OCI-LY1 (cell line): ENCODE results near the gene ABHD6.
A peak's percentile ranks its signal among the peaks of the same experiment; 100 is the strongest.

ENCODE experiments used
- CTCF ChIP-seq: fragments of 200-600 bp; sonication (generic), shearing (Covaris generic); IDR thresholded peaks from 2 replicates; pipeline ENCODE4 v1.5.1; 2017; ENCODE audit warnings: mild to moderate bottlenecking, antibody characterized with exemption, low read length, moderate library complexity, mixed read lengths
- EZH2 ChIP-seq: fragments of 200-600 bp; sonication (generic), shearing (Covaris generic); IDR thresholded peaks from 2 replicates; pipeline ENCODE4 v1.8.0; 2017; ENCODE audit warnings: borderline replicate concordance, mixed run types, mild to moderate bottlenecking, antibody characterized with exemption, low read length, moderate library complexity, mixed read lengths

- TF ChIP-seq CTCF (peak; percentile 55), EZH2 (no peak)
Observed at GRCh38 chr3:58237238-58237940, at the start of gene ABHD6.
